Measurements from ENCODE around the gene S100A11.
"Not testable (repeated sequence)": the region's sequence is repeated elsewhere in the genome, so short reads cannot be mapped to it uniquely, and the experiment has no call there.

S100A11 gene

DNA sequence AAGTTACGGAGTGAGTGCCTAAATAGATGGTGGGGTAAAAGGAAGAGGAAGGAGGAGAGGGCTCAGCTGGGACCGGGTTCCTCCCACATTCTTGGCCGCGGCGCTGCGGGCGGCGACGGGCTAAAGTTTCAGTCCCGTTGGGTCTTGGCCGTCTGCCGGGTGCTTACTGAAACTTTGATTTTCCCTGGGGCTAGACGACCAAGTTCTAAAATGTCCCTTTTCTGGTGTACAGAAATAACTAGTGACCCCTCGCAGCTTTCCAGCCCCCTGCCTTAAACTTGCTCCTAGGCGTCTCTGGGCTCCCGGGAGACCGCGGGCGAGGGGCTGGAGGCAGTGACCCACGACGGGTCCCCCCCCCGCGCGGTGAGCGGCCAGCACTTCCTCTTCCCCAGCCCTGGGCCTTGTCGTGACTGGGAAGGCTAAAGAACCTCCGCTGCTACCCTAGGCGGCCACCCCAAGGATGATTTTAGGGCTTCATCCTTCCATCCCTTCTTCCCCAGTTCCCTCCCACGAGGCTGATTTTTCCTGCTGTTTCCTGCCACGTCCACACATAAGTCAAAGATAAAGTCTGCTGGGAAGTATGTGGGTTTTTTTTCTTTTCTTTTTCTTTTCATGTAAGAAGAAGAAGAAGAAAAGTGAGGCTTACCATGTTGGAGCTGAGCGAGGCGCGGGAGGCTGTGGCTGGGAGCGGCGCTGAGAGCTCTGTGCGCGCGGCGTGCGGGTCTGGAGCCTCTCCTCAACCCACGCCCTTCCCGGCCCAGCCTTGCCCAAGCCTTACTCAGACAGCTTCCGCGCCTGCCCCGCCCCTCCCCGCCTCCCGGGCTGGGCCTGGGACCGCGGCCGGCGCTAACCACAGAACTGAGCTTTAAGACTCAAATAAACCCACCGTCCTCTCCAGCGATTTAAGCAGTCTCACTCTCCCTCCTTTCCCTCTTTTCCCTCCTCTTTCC lies at the start of gene S100A11:
TSS of gene S100A11 (minus strand) at position 738 of the 950 bp plus-strand sequence. CDS start at position 649, 89 bp downstream.
- DNase-seq, result peak; percentile 72 to 73

DNA sequence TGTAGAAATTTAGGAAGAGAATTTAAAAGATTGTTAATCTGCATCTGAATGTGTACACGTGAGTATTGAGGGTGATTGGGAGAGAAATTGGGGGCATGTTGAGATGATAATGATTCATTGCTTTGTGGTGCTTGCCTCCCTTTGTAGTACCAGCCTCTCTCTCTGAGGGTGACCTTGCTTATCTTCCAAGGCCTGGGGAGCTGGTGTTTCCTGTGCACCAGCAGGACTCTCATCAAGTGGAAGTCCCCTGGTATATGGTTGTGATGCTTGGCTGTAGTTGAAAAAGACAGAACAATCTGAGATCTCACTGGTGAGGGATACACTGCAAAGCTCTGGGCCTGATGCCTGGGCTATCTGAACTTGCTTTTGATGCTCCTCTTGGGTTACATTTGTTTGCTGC lies 48.0 kb upstream of the S100A11 start:
- DNase-seq, result no peak

DNA sequence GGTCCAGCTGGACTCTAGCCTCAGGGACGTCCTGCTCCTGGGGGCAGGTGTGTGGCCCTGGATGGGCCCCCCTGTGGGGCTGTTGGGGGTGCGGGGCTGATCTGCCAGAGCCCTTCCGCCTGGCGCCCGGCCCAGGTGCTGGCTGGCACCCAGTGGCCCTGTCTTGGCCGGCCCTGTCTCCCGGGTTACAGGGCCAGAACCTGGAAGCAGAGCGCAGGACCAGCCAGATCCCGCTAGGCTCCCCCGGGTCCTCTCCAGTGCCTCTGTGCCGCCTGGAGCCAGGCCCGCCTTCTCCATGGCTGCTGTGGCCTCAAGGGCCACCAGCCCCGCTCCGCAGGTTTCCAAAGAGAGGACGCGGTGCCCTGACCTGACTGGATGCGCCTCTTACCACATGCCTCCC lies 44.2 kb upstream of the S100A11 start:
- not testable (repeated sequence) for DNase-seq

DNA sequence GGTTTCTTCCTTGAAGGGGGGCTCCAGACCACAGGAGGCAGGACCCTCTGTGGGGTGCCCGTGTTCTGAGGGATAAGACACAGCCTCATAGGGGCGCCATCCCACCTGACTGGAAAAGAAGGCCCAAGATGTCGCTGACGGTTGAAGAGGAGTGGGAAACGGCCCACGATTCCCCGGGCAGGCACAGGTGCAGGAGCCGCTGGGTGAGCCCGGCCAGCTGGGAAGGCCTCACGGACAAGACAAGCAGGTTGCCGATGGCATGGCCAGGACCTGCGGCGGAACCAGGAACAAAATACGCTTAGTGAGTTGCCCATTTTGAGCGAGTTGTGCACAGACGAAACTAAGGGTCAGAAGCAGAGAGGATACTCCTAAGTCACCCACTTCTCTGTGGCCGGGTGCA lies 43.7 kb upstream of the S100A11 start:
- DNase-seq, result not testable (repeated sequence)

DNA sequence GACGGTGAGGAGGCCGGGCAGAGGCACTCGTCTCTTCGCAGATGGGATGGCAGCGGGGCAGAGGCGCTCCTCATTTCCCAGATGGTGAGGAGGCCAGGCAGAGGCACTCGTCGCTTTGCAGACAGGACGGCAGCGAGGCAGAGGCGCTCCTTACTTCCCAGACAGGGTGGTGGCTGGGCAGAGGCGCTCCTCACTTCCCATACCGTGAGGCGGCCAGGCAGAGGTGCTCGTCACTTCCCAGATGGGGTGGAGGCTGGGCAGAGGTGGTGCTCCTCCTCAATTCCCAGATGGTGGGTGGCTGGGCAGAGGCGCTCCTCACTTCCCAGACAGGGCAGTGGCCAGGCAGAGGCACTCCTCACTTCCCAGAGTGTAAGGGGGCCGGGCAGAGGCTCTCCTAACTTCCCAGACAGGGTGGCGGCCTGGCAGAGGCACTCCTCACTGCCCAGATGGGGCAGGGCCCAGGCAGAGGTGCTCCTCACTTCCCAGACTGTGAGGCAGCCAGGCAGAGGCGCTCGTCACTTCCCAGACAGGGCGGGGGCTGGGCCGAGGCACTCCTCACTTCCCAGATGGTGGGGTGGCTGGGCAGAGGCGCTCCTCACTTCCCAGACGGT lies 42.1 kb upstream of the S100A11 start:
- DNase-seq, result no peak

GRCh38 chr1:152072311-152072710 lies 35.5 kb upstream of the S100A11 start:
- no peak for DNase-seq

GRCh38 chr1:152071123-152071522 lies 34.3 kb upstream of the S100A11 start:
- no peak for DNase-seq

DNA sequence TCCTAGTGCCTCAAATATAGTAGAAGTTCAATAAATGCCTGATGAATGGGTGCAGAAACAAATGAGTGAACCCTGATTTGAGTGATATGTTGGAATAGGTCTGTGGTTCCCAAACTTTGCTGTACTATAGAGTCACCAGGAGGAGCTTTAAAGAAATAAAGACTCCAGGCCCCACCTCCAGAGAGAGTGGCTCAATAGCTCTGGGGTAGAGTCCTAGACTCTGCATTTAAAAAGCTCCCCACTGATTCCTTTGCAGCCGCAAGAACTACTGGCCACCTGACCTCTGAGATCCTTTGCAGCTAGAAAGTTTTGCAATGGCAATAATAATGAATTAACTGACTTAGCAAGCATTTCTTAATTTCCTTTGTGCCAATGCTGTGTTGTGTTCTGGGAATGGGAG lies 31.1 kb upstream of the S100A11 start:
- DNase-seq, result no peak

- DNase-seq, result no peak
Measured at GRCh38 chr1:152067150-152067549, 30.3 kb upstream of the S100A11 start.

DNA sequence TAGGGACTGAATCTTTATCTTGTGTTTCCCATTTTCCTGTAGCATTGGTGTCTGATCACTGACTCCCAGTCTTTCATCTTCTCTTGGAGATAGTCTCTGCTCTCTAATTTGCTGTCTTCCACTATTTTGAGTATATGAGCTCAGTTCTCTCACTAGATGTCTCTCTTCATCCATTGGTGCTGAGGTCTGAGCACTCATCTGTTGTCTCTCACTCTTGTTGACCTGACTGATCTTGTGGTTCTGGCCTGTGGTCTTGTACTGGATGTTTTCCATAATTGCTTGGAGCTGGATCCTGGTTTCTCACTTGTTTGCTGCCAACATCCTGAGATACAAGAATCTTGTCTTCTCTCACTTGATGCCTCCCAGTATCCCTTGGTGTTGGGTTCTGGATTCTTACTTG lies 25.1 kb upstream of the S100A11 start:
- DNase-seq, result no peak

GRCh38 chr1:152053375-152053774 lies 16.6 kb upstream of the S100A11 start:
- no peak for DNase-seq

DNA sequence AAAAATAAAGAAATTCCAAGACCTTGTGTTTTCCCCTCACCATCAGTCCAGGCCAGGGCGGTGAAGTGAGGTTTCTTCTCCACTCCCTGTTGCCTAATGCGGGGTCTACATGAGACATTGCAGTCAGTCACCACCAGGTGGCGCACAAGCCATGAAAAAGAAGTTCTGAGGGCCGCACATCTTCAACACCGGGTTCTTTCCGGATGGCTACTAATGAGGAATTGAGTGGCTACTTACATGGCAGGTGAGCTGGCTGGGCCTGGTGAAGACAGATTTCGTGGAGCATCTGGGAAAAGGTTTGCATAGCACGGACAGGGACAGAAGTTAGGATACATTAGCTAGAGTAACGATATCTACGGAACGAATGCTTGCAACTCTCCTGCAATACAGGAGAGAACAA lies 15.8 kb upstream of the S100A11 start:
- peak; percentile 79 to 85 for DNase-seq

- no peak for DNase-seq
Measured at GRCh38 chr1:152050886-152051675, 14.3 kb upstream of the S100A11 start.

- DNase-seq, result no peak
Measured at GRCh38 chr1:152049291-152050083, 12.7 kb upstream of the S100A11 start.

DNA sequence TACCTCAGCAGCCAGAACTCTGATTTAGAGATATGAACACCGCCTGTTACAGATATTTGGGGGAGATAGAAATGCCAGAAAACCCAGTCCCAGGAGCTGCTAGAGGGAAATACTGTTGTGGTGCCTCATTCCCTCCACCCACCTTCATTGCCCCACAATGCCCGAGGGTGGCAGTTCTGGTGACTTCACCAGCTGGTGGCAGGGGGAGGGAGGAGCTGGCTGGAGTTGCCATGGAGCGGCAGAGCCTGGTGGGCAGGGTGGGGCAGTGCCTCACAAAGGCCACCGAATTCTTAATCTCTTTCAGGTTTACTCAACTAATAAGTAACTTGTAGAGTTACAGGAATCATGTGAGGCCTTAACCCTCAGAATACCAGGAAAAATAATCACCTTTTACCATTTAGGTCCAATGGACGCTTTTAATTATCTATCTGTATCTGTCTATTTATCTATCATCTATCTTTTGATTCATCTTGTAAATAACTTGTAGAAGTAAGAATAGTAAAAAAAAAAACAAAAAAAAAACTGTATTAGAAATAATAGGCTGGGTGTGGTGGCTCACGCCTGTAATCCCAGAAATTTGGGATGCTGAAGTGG lies 11.7 kb upstream of the S100A11 start:
- DNase-seq, result peak; percentile 69 to 72

DNA sequence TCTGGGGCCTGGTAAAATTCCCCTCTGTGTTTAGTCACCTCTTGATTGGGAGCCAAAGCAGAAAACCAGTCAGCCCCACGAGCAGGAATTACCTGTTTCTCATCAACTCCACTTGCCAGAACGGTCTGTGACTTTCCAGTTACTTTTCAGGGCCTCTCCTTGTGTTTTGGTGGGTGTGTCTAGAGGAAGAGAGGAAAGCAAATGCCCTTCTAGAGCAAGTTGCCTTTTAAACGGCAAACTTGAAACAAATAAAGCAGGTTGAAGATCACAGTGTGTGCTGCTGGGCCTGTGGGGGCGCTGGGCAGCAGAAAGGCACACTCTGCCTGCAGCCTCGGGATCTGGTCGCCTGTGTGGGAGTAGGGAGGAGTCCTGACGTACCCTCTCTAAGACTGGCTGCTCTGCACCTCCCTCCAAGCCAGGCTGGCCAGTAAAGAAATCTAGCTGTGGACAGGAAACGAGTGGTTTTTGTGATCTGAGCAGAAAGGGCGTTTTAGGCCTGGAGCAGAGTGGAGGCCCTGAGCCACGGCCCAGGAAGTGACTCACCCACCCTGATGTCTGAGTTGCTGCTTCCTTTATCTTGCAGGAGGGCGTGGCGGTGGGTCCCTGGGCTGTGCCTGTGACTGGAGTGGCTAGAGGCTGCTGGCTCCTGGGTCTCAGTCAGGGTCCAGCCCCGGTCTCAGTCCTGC lies 11.1 kb upstream of the S100A11 start:
- DNase-seq, result peak; percentile 90

- no peak for DNase-seq
Measured at GRCh38 chr1:152047413-152047729, 10.6 kb upstream of the S100A11 start.

- DNase-seq, result no peak
Measured at GRCh38 chr1:152044386-152044785, 7.6 kb upstream of the S100A11 start.

DNA sequence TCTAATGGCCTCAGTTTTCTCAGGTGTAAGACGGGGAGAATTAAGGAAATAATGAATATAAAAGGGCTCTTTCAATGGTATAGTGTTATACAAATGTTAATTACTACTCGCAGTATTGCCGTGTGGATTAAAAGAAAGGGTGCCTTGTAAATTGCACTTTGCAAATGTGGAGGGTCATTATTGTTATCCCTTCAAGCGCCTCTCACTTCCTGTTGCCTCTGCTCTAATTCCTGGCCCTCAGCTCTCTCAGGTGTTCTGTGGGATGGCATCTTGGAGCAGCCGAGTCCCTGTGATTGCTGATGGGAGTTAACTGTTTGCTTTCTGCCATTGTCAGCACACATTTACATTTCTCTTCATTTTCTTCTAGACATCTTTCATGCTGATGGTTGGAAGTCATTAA lies 7.1 kb upstream of the S100A11 start:
- no peak for DNase-seq

- no peak for DNase-seq
Measured at GRCh38 chr1:152042030-152042429, 5.2 kb upstream of the S100A11 start.

DNA sequence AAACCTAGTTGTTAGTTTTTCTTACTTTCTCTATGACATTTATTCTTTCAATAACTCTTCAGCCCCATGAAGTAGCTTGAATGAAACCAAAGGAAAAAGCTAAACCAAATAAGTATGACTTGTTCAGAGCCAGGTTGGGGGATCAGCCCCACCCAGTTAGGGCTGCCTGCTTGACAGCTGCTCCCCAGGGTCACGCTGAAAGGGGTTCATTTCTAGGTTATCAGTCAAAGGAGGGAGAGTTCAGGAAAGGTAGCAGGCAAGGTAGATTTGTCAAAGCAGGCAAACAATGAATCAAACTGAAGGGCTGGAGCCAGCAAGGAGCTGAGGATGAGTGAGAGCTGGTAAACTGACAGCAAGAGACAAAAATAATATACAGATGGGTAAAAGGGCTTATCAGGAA lies 3.1 kb upstream of the S100A11 start:
- DNase-seq, result no peak

GRCh38 chr1:152039461-152039860 lies 2.7 kb upstream of the S100A11 start:
- no peak for DNase-seq

Measured in CD4-positive, alpha-beta T cell treated with Interferon alpha-2 for 1 hour (primary cell).